Endothelial cell of hepatic sinusoid (primary cell): ENCODE measurements around the gene PRR35.

Experiments
- in situ Hi-C: cut with HindIII; loops from 2 replicates; pipeline ENCODE4 v1.10.0; 2017; ENCODE audit warnings: low sequenced_read_pairs

PRR35 gene

DNA sequence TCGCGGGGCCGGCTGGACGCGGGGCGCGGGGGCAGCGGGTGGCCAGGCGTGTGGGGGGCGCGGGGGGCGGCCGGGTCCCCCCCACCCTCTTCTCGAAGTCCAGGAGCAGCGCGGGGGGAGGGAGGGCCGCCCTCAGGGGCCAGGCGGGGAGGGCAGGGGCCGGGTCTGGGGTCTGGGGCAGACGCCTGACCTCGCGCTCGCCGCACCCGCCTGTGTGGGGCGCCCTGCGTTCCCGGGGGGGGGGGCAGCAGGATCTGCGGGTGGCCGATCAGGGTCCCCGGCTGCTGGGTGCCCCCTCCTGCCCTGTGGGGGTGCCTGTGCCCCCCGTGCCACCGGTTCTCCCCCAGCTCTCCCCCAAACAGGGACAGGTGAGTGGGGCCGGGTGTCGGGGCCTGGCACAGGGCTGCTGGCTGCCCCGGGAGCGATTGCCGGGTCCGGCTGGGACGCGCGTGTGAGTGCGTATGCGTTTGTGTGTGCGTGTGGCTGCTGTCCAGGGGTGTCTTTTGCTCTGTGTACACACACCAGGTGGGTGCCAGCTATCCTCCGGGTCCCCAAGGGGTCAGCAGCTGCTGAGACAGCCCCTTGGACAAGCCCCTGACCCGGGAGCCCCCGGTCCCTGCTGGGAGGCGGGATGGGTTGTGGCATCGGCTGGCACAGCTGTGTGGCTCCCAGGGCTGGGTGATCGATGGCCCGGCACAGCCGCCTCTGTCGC, 663 bp downstream of the PRR35 start:
- in situ Hi-C loops: no loop called here

DNA sequence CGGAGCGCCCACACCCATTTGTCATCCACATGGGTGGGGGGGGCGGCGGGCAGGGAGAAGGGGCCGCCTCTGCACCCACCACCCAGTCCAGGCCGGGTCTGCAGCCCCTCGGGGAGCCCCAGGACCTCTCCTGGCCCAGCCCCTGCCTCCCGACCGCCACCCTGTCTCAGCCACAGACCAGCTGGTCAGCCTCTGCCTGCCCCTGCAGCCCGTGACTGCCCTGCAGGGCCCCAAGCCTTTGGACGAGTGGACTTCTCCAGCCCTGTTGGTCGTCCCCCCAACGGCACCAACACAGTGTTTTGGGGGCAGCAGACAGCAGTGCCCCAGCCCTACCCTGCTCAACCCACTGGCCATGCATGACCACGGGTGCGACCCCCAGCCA, 1.2 kb downstream of the PRR35 start:
- in situ Hi-C loops: no loop called here

- in situ Hi-C loops: no loop called here
These were observed 2.1 kb downstream of the PRR35 start for GRCh38 chr16:561957-562938.

DNA sequence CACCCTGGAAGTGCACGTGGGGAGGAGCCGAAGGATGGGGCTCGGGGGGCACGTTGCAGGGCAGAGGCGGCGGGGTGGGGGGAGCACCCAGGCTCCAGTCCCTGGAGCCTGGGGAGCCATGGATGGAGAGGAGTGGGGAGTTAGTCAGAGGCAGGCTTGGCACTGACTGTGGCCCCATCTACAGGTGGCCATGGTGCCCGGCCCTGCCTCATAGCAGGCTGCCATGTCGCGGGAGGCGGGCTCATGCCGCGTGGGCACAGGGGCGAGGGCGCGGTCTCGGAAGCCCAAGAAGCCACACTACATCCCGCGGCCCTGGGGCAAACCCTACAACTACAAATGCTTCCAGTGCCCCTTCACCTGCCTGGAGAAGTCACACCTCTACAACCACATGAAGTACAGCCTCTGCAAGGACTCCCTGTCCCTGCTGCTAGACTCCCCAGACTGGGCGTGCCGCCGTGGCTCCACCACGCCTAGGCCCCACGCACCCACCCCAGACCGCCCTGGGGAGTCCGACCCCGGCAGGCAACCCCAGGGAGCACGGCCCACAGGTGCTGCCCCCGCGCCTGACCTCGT, 3.0 kb downstream of the PRR35 start:
- in situ Hi-C loops: no loop called here

GRCh38 chr16:564690-565418, 4.7 kb downstream of the PRR35 start:
- in situ Hi-C loops: no loop called here

DNA sequence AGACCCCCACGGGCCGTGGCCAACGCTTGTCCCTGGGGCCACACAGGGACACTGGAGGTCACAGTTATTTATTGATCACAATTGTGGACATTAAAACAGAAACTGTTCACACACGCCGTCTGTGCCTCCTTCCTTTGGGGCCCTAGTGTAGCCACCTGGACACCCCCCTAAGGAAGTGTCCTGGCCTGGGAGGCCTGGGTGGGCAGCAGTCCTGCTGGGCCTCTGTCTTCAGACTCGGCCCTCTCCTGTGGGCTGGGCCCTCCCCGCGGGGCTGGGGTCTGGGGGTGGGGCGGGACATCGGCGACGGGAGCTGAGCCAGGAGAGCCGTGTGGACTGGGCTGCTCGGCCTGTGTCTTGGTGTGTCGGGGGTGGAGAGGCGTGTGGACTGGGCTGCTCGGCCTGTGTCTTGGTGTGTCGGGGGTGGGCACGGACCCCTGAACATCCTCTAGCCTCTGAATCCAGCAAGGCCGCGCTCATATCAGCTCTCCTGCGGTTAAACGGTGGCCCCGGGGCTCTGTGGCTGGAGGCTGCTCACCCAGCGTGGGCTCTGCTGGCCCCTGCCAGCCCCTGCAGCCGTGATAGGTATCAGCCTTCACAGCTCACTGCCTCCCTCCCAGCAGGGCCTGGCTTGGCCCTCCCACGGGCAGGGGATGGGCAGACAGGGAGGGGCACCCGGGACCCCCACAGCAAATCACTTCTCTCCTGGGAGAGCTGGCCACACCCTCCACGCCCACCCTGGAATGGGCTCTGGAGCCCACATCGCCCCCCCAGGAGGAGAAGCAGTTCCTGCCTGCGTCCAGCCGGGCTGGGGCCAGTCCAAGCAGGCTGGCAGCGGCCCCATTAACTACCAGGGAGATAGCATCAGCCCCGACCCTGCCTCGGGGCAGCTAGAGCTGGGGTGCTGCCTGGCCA, 5.5 kb downstream of the PRR35 start:
- in situ Hi-C loops: no loop called here

- in situ Hi-C loops: no loop called here
These were observed 6.5 kb downstream of the PRR35 start, which contains the start of gene NHLRC4 for GRCh38 chr16:566475-567372. TSS of gene NHLRC4 (plus strand) at chr16:567005. CDS start at chr16:568048, 1,043 bp downstream.

DNA sequence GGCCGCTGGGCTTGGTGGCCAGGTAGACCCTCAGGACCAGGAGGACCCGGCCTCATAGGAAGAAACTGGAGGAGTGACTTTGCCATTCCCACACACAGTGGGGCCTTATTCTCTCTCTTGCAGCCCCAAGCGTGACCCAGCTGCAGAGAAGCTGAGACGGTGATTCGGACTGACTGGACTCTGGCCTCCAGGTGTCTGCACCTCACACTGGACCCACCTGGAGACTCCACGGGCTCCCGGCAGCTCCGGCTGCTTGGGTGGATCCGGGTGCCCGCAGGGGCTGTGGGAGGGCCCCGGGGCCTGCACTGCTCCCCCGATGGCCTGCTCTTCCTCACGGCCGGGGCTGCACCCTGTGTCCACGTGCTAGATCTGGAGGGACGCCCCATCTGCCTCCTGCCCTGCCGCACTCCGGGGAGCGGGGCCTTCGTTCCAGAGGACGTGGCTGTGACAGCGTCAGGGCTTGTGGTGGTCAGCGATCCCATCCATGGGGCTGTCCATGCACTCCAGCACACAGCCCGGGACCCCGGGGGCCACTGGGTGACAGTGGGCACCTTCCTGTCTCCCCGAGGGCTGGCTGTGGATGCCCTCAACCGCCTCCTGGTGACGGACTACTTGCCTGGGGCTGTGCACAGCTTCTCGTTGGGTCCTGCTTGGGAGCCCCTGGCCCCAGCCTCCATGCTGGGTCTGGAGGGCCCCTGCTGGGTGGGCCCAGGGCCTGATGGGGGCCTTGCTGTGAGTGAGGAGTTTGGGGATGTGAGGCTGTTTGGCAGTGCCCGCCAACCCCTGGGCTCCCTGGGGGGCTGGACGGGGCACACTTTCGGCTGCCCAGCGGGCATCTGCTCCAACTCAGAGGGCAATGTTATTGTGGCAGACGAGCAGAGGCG, 7.4 kb downstream of the PRR35 start:
- in situ Hi-C loops: no loop called here

DNA sequence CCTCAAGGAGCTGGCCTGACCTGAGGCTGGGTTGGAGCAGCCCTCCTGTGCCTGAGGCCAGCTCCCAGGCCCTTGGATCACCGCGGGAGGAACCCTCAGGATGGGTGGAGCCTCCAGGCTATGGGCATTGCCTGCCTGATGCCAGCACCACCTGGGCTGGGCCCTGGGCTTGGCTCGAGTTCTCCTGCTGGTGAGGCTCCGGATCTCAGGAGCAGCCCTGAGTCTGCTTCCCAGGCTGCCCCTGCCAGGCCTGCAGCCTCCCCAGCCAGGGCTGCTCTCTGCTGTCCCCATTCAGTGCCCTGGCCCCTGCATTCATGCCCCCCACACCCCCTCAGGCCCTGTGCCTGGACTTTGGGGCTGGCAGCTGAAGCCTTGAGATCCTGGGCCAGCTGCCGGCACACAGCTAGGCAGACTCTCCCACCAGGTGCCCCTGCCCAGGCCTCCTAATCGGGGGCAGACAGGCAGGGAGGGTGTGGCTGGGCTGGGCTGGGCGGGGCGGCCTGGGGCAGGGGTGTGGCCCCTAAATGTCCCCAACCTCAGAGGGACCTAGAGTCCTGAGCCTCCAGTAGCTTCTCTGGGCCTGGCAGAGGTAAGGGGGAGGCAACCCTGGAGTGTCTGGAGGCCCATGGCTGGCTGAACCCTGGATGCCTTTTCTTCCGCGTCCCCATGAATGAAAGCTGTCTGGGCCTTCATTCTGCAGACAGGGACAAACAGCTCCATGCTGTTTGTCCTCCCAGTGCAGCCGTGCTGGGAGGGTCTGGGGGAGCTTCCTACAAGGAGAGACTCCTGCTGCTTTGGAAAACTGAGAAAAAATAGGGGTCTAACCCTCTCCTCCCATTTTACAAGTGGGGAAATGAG, 8.4 kb downstream of the PRR35 start:
- in situ Hi-C loops: no loop called here

GRCh38 chr16:569445-570254, 9.5 kb downstream of the PRR35 start, which contains the start of gene PIGQ:
TSS of gene PIGQ (plus strand) at chr16:569968. CDS start at chr16:574075, 4,107 bp downstream.
- in situ Hi-C loops: no loop called here

DNA sequence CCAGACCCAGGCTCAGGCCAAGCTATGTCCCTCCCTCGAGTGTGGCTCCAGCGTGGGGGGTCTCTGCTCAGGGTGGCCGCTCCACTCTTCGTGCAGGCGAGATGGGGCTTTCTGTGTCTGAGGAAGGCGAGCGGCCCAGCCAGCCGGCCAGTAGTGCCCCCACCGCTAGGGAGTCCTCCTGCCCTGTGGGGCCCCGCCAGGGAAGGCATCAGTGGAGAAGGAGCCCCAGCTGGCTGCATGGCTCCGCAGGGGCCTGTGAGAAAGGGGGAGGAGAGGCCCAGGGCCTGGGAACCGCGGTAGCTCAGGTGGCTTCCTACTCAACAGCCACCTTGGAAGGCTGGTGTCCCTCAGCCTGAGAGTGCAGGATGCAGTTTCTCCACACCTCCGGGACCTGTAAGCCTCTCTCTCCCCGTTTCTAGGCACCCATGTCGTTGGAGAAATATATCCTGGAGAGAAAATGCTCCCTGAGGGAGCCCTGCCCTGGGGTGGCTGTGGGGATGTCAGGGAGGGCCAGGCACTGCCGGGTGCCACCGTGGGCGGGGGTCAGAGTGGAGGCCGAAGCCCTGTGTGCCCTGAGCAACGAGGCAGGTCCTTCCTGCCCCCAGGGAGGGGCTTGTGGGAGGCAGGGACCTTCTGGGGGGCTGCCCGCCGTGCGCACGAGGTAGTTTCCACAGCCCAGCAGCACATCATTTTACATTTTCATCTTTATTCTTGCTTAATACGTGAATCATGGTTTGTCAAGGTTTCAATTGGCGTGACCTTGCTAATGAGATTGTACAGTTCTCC, 12.9 kb downstream of the PRR35 start:
- in situ Hi-C loops: no loop called here

DNA sequence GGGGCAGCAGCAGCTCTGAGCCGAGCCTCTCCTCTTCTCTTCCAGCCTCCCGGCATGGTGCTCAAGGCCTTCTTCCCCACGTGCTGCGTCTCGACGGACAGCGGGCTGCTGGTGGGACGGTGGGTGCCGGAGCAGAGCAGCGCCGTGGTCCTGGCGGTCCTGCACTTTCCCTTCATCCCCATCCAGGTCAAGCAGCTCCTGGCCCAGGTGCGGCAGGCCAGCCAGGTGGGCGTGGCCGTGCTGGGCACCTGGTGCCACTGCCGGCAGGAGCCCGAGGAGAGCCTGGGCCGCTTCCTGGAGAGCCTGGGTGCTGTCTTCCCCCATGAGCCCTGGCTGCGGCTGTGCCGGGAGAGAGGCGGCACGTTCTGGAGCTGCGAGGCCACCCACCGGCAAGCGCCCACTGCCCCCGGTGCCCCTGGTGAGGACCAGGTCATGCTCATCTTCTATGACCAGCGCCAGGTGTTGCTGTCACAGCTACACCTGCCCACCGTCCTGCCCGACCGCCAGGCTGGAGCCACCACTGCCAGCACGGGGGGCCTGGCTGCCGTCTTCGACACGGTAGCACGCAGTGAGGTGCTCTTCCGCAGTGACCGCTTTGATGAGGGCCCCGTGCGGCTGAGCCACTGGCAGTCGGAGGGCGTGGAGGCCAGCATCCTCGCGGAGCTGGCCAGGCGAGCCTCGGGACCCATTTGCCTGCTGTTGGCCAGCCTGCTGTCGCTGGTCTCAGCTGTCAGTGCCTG, 14.0 kb downstream of the PRR35 start:
- in situ Hi-C loops: no loop called here

DNA sequence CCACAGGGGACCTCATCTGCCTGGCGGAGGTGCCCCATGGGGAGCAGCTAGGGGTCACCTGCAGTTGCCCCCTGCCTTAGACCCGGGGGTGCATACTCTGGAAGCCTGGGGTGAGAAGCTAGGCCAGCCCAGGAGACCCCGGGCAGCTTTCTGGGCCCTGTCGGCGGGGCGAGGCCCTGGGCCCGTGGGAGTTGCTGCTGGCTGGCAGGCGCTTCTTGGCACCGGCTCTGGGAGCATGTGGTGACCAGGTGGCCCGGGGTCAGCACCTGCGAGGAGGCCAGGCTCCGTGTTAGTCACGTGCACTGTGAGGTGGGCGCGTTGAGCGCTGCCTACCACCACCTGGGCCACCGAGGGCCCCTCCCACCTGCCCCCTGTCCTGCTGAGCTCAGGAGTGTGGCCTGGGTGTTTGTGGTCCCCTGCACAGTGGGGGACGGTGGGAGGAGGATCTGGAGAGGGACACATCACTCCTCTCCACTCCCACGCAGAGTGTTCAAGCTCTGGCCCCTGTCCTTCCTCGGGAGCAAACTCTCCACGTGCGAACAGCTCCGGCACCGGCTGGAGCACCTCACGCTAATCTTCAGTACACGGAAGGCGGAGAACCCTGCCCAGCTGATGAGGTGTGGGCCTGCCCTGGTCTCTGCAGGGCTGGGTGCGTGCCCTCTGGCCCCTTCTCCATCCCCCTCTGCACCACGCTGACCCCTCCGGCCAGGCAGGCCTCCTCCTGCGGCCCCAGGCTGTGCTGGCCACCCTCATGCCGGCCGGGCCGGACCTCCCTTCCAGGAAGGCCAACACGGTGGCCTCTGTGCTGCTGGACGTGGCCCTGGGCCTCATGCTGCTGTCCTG, 15.4 kb downstream of the PRR35 start:
- in situ Hi-C loops: no loop called here
